Cardiac fibroblast (primary cell): ENCODE results near the gene RTN4RL1.
A peak's percentile ranks its signal among the peaks of the same experiment; 100 is the strongest.

ENCODE experiments used
- DNase-seq, 2 donors: peaks; one replicate each; pipeline versions ENCODE4 v3.0.0 to v3.0.0-alpha.2; 2010; ENCODE audit warnings: low read depth in 2 of 2
- H3K4me3 ChIP-seq, 2 donors: replicated peaks in 1 of 2; 1 replicate in 1 of 2; 2 replicates in 1 of 2; pipeline ENCODE4 v1.5.1; 2011; ENCODE audit warnings: low read depth in 2 of 2, low read length in 2 of 2, mild to moderate bottlenecking in 2 of 2, moderate library complexity in 1 of 2
- CTCF ChIP-seq: IDR thresholded peaks from one replicate; pipeline ENCODE4 v1.5.1; 2011; ENCODE audit warnings: low read depth, mild to moderate bottlenecking, low read length, inconsistent platforms

The RTN4RL1 gene

DNA sequence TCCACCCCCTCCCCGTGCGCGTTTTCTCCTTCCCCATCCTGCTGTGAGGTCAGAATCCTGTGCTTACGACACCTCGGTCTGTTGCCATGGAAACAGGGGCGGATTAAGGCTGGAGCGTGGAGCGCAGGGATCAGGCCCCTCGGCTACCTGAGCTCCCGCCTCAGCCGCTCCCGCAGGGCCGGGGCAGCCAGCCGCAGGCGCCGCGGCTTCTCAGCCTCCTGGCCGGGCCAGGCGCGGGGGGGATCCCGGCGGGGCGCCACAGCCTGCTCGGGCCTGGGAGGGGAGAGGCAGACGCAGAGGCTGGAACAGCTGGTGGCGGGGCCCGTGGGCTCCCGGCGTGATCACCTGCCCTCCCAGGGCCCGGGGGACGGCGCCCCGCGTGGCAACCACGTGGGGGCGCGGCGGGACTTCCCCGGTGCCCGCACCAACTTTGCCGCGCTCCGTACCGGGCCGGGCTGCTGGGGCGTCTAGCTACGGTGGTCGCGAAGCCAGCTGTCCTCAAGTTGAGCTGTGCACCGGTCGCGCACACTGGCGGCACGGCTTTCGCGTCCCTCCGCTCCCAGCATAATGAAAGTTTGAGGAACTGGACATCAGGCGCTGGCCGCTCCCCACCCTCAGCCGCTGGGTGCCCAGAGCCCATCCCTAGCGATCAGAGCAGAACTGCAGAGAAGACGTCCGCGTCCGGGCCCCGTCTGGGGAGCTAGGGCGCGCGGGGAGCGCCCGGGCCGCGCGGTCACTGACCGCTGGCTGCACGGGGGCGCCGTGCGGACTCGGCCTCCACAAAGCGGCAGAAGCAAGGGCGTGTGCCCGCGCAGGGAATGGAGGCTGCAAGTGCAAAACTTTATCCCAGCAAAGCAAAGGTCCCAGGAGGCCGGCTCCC lies 1.2 kb downstream of the RTN4RL1 start:
- TF ChIP-seq CTCF, result no peak
- DNase-seq, result peak; percentile 51 to 75
- H3K4me3 ChIP-seq, result peak overlapping the region; percentile 26 to 33

GRCh38 chr17:2023256-2023655 lies 1.9 kb downstream of the RTN4RL1 start:
- DNase-seq, result no peak
- no peak for TF ChIP-seq CTCF
- no peak overlapping the region for H3K4me3 ChIP-seq

DNA sequence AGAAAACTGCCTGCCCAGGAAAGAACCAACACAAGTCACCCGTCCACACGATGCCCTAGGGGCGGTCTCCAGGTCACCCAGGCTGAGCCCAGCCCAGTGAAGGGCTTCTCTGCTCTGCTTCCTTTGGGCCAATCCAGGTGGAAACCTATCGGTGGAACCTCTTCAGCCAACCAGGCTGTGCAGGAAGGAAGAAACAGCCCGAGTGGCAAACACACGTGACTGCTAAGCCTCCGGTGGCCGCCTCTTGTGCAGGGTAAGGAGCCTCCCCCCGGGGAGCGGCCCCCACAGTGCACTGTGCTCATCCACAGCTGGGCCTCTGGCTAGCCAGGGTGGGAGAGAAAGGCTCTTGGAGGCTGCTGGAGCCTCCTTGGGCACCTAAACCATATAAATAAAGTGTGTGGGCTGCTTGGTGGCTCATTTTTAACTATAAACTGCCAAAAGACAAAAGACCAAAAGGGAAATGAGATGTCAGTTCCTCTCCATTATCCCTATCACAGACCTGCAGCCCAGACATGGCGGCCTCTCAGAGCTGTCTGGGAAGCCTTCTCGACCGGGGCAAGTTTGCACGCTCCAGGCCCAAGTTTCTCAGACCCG lies 2.4 kb downstream of the RTN4RL1 start:
- no peak for TF ChIP-seq CTCF
- no peak overlapping the region for H3K4me3 ChIP-seq
- DNase-seq, result no peak

DNA sequence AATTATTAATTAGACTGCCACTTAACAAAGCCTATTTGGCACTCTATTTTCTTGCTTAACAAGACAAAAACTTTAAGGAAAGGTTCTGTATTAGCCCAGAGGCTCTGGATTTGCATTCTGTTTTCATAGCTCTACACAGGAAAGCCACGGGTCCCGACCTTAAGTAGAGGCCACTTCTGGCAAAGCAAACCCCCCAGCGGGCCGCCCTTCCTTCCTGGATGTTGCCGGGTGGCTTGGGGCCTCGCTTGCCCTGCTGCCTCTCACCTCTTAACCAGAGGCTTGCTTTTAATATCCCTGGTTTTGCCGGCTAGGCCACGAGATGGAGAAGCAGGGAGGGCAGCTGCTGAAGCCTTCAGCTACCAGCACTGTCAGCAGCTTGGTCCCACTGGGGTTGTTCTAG lies 4.4 kb downstream of the RTN4RL1 start:
- no peak overlapping the region for H3K4me3 ChIP-seq
- no peak for DNase-seq
- TF ChIP-seq CTCF, result no peak

- no peak for DNase-seq
- no peak overlapping the region for H3K4me3 ChIP-seq
- TF ChIP-seq CTCF, result no peak
Measured at GRCh38 chr17:2019723-2020122, 5.4 kb downstream of the RTN4RL1 start.

DNA sequence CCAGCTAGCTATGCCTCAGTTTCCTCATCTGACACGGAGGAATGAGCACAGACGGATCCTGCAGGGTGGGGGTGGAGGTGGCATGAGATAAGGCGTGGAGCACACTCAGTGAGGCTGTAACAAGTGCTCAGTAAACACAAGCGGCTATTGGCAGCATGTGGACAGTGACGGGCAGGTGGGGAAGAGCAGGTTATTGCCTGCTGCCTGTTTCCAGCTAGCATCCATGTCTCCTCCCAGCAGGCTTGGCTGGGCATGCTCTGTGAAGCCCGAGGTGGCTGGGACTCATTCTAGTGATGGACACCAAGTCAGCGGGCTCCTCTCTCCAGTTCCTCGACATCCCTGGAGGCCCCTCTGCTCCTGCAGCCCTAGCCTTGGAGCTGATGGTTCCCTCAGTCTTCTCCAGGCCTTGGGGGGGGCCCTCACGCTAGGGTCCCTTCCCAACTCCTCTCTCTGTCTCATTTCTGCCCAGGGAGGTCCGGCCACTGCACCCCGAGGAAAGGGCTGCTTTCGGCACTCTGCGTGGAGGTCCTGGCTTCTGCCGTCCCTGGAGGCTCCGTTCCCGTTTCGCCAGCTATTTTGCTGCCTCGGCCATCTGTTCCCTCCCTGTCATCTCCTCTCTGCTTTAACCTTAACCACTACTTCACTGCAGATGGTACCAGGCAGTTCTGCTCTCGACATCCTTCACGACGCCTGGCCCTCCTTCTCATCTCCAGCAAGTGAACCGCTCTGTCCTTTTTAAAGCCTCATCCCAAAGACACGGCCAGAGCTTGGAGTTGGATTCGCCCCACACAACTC lies 6.2 kb downstream of the RTN4RL1 start:
- no peak for TF ChIP-seq CTCF
- H3K4me3 ChIP-seq, result no peak overlapping the region
- DNase-seq, result no peak
